Measurements from ENCODE around the gene CDK19.

DNA sequence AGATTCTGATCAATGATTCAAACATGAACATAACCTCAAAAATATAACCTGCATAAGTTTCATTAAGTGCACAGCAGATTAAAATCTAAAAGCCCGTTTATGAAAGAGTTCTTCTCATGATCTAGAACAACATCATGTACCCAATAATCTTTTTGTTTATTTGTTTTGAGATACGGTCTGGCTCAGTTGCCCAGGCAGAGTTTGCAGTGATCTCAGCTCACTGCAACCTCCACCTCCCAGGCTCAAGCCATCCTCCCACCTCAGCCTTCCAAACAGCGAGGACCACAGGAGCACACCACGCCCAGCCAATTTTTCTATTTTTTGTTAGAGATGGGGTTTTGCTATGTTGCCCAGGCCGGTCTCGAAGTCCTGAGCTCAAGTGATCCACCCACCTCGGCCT is 149.7 kb downstream of the CDK19 start:
- TF ChIP-seq, protein P1, sequence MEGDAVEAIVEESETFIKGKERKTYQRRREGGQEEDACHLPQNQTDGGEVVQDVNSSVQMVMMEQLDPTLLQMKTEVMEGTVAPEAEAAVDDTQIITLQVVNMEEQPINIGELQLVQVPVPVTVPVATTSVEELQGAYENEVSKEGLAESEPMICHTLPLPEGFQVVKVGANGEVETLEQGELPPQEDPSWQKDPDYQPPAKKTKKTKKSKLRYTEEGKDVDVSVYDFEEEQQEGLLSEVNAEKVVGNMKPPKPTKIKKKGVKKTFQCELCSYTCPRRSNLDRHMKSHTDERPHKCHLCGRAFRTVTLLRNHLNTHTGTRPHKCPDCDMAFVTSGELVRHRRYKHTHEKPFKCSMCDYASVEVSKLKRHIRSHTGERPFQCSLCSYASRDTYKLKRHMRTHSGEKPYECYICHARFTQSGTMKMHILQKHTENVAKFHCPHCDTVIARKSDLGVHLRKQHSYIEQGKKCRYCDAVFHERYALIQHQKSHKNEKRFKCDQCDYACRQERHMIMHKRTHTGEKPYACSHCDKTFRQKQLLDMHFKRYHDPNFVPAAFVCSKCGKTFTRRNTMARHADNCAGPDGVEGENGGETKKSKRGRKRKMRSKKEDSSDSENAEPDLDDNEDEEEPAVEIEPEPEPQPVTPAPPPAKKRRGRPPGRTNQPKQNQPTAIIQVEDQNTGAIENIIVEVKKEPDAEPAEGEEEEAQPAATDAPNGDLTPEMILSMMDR (IDR thresholded peaks at IDR 0.05): no peak
- no peak for TF ChIP-seq POLR2A (IDR thresholded peaks at IDR 0.05)
